Suppressor macrophage (primary cell): ENCODE measurements around the gene HMGA1.

ENCODE experiments used
- DNase-seq, 4 experiments: peaks; one replicate each; pipeline ENCODE4 v3.0.0-alpha.2; 2020 to 2022

The HMGA1 gene

DNA sequence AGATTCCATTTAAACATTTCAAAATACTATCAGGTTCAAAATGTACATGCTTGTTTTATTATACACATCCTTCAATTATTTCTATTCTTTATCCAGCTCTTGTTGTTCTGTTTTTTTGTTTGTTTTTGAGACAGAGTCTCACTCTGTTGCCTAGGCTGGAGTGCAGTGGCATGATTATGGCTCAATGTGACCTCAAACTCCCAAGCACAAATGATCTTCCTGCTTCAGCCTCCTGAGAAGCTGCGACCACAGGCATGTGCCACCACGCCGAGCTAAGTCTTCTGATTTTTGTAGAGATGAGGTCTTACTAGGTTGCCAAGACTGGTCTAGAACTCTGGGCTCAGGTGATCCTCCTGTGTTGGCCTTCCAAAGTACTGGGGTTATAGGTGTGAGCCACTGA, 56.3 kb downstream of the HMGA1 start:
- no peak for DNase-seq

DNA sequence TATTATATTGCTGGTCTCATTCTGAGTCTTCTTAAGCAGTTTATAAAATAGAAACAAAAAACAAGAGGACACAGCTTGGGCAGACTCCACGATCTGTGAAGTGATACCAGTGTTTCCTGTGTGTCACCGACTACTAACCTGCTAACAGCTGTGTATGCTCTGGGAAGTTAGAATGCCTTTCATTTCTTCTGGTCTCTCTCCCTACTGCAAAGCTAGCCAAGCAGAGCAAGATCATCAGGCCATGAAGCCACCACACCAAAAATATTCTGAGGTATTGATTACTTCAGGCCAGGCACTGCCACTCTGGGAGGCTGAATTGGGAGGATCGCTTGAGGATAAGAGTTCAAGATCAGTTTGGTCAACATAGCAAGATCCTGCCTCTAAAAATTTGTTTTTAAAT, 59.0 kb downstream of the HMGA1 start:
- no peak for DNase-seq
